Measurements from ENCODE around the gene MARS2. TPM values are rescaled to one million over a fixed set of nuclear protein-coding genes. Genes with fewer than 3 reads are reported as not detected.
"Not testable (repeated sequence)": the region's sequence is repeated elsewhere in the genome, so short reads cannot be mapped to it uniquely, and the experiment has no call there.

MARS2 gene
- total RNA-seq, 1 donor: 3.5 TPM

- DNase-seq (ENCODE audit: low read depth): no peak
- H3K4me3 ChIP-seq (ENCODE audit: low read depth, low read length): peak overlapping the region; percentile 87
- no peak for TF ChIP-seq CTCF (IDR thresholded peaks at IDR 0.05; ENCODE audit: insufficient read depth, low read length)
Measured at GRCh38 chr2:197706839-197707207, 1.7 kb downstream of the MARS2 start.

- TF ChIP-seq CTCF (IDR thresholded peaks at IDR 0.05; ENCODE audit: insufficient read depth, low read length): peak; percentile 74
- DNase-seq (ENCODE audit: low read depth): peak; percentile 76
- H3K4me3 ChIP-seq (ENCODE audit: low read depth, low read length): peak overlapping the region; percentile 87
Measured at GRCh38 chr2:197707316-197708213, 2.4 kb downstream of the MARS2 start.

GRCh38 chr2:197708331-197708730 lies 3.2 kb downstream of the MARS2 start:
- H3K4me3 ChIP-seq (ENCODE audit: low read depth, low read length): no peak overlapping the region
- peak; percentile 66 for DNase-seq (ENCODE audit: low read depth)
- TF ChIP-seq CTCF (IDR thresholded peaks at IDR 0.05; ENCODE audit: insufficient read depth, low read length): no peak

GRCh38 chr2:197709140-197709539 lies 4.0 kb downstream of the MARS2 start:
- H3K4me3 ChIP-seq (ENCODE audit: low read depth, low read length); DNase-seq (ENCODE audit: low read depth): not testable (repeated sequence)

GRCh38 chr2:197710424-197711042 lies 5.4 kb downstream of the MARS2 start:
- TF ChIP-seq CTCF (IDR thresholded peaks at IDR 0.05; ENCODE audit: insufficient read depth, low read length): no peak
- DNase-seq (ENCODE audit: low read depth): no peak
- no peak overlapping the region for H3K4me3 ChIP-seq (ENCODE audit: low read depth, low read length)

GRCh38 chr2:197711578-197711977 lies 6.4 kb downstream of the MARS2 start:
- DNase-seq (ENCODE audit: low read depth): no peak
- no peak for TF ChIP-seq CTCF (IDR thresholded peaks at IDR 0.05; ENCODE audit: insufficient read depth, low read length)
- no peak overlapping the region for H3K4me3 ChIP-seq (ENCODE audit: low read depth, low read length)

GRCh38 chr2:197713271-197713670 lies 8.1 kb downstream of the MARS2 start:
- no peak overlapping the region for H3K4me3 ChIP-seq (ENCODE audit: low read depth, low read length)
- no peak for DNase-seq (ENCODE audit: low read depth)
- TF ChIP-seq CTCF (IDR thresholded peaks at IDR 0.05; ENCODE audit: insufficient read depth, low read length): no peak

Data from fibroblast of the aortic adventitia (primary cell).